Measurements from ENCODE around the gene TMEM240. TPM values are rescaled to one million over a fixed set of nuclear protein-coding genes. Genes with fewer than 3 reads are reported as not detected.

TMEM240 gene
- total and polyA plus RNA-seq, 2 of the 8 experiments (the other 6 are each of a cell fraction or from before 2014, with no cell fraction given), result 3.6 to 5.7 TPM

GRCh38 chr1:1528301-1529267 is 11.8 kb downstream of the TMEM240 start:
- CTCF ChIA-PET (ENCODE audit: partially characterized antibody), result interaction anchor here (0.7 kb wide), 1 partner anchor 22 kb away, joined by 3 read pairs; no protein-coding TSS in a partner anchor
- H3K23me2 ChIP-seq (ENCODE audit: low read depth, low read length), result no peaks in the 10 kb centered on the region
- FAIRE-seq, result no peak

More at GRCh38 chr1:1528301-1529267, 11.8 kb downstream of the TMEM240 start:
- H3K9me3 ChIP-seq (ENCODE audit: insufficient read depth in 2 of 2, low read depth in 1 of 2, low read length in 1 of 2), result peaks cover 3 to 5% of the 10 kb centered on the region in 2 experiments; a peak in 1 of 4 replicates
- H3K79me2 ChIP-seq (ENCODE audit: control insufficient read depth in 1 of 2, insufficient read depth in 2 of 2, low read length in 2 of 2), result no peaks in the 10 kb centered on the region
- no peak overlapping the region for H3K9ac ChIP-seq (replicated peaks in 1 of 4; ENCODE audit: extremely low read depth in 1 of 4, low read depth in 3 of 4, low read length in 3 of 4)
- H3K27me3 ChIP-seq (replicated peaks in 1 of 4; ENCODE audit: control insufficient read depth in 3 of 4, extremely low read depth in 1 of 4, insufficient read depth in 3 of 4, low read length in 3 of 4), result no peaks in the 10 kb centered on the region
- no peak overlapping the region for H2BK12ac ChIP-seq (ENCODE audit: low read depth, low read length)
- H4K8ac ChIP-seq (ENCODE audit: extremely low read depth, insufficient read depth, low read length), result no peak overlapping the region
- no peak overlapping the region for H4K91ac ChIP-seq (replicated peaks; ENCODE audit: insufficient read length, low read length)
- H3K4me1 ChIP-seq (replicated peaks in 1 of 4; ENCODE audit: control insufficient read depth in 3 of 4, insufficient read depth in 4 of 4, low read length in 3 of 4), result no peaks in the 10 kb centered on the region
- no peak overlapping the region for H3K18ac ChIP-seq (ENCODE audit: extremely low read depth, low read length)
- DNase-seq (ENCODE audit: low read depth in 1 of 2, low spot score in 2 of 2), result no peak
- H3K79me1 ChIP-seq (ENCODE audit: low read depth, low read length), result no peaks in the 10 kb centered on the region
- no peak overlapping the region for H3K4ac ChIP-seq (replicated peaks; ENCODE audit: insufficient read length, low read depth, low read length)
- no peak overlapping the region for H2AK5ac ChIP-seq (ENCODE audit: low read depth, low read length)
- POLR2A ChIA-PET (ENCODE audit: partially characterized antibody), result interaction anchor here (0.8 to 1.7 kb wide), 4 partner anchors 10 to 26 kb away, joined by 3 to 9 read pairs (median 4); partner anchors contain the start of gene ATAD3A
- H3K4me2 ChIP-seq (ENCODE audit: insufficient read depth in 1 of 2, low read depth in 2 of 2, low read length in 2 of 2), result no peak overlapping the region
- no peak overlapping the region for H3K23ac ChIP-seq (ENCODE audit: insufficient read length)
- WGBS, 2 experiments (ENCODE audit: extremely low coverage in 1 of 2, insufficient coverage in 1 of 2, insufficient read length in 1 of 2, insufficient replicate concordance in 2 of 2, low coverage in 1 of 2, low lambda C conversion rate in 2 of 2, missing lambda C conversion rate in 1 of 2), result 96% methylated on average over 29 of the region's 37 CpGs; no CpG with 5 or more reads in 1 of the 2 experiments
- no peak overlapping the region for H2BK120ac ChIP-seq (replicated peaks; ENCODE audit: low read depth, low read length)
- peaks cover 4 to 34% (median 11%) of the 10 kb centered on the region in 4 experiments; a peak in 4 of 8 replicates for H3K36me3 ChIP-seq (ENCODE audit: control insufficient read depth in 2 of 4, insufficient read depth in 4 of 4, low read length in 3 of 4)
- H2BK20ac ChIP-seq (ENCODE audit: low read length), result no peak overlapping the region
- no peak overlapping the region for H2BK15ac ChIP-seq (ENCODE audit: low read length)
- no peak overlapping the region for H3K14ac ChIP-seq (ENCODE audit: insufficient read length)
- no peak overlapping the region for H3K27ac ChIP-seq (ENCODE audit: low read depth, low read length)
- no peak overlapping the region for H3K56ac ChIP-seq (replicated peaks; ENCODE audit: insufficient read length, low read depth, low read length)
- H4K20me1 ChIP-seq (replicated peaks in 1 of 2; ENCODE audit: control insufficient read depth in 1 of 2, insufficient read depth in 2 of 2, low read length in 2 of 2), result peaks cover 0 to 1% of the 10 kb centered on the region in 2 experiments
- H2AFZ ChIP-seq (ENCODE audit: low read length), result no peak overlapping the region
- H4K5ac ChIP-seq (ENCODE audit: insufficient read length, low read depth, low read length), result no peak overlapping the region
- H3K4me3 ChIP-seq (ENCODE audit: extremely low read depth in 1 of 4, insufficient read depth in 2 of 4, low read depth in 3 of 4, low read length in 4 of 4), result no peak overlapping the region
- H2BK5ac ChIP-seq (ENCODE audit: low read depth, low read length), result no peak overlapping the region
